Measurements from ENCODE around the gene ACTR6.

Gene ACTR6

DNA sequence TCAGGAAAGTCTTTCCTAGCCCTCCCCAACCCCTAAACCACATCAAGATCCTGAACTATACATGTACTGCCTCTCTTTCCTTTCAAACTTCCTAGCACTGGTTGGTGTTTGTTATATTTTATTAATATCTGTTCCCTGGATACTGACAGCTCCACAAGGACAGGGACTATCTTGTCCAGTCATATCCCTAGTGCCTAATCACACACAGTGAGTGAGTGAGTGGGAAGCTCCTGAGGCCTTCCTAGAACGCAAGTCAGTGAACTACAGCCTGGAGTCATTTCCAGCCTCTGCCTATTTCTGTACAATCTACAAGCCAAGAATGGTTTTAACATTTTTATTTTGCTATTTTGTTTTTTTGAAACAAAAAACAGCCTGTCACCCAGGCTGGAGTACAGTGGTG, 7.5 kb upstream of the ACTR6 start:
- H3K4me1 Mint-ChIP-seq (ENCODE audit: low read depth): peaks cover 15% of the 10 kb centered on the region
- H3K9me3 Mint-ChIP-seq: no peaks in the 10 kb centered on the region
- no peak overlapping the region for H3K27ac Mint-ChIP-seq
- H3K36me3 Mint-ChIP-seq (ENCODE audit: low read depth): peaks cover 30% of the 10 kb centered on the region
- H3K27me3 Mint-ChIP-seq (ENCODE audit: low read depth): no peaks in the 10 kb centered on the region
- no peak overlapping the region for H3K4me3 Mint-ChIP-seq

DNA sequence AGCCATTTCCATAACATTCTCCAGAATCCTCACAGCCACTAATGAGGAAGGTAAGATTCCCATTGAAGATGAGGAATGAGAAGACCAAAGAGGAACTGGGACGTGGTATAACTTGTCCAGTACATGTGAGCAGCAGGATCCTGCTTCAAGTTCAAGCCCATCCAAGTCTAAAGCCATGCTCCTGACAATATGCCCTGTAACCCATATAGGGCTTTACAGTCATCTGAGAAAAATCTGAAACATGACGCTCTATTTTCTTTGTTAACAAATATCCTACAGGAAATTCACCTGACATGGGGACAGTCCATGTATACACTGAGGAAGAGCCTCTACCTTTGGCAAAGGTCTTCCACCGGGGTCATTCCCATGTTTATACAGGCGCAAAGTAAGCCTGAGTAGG, 3.1 kb upstream of the ACTR6 start:
- H3K4me1 Mint-ChIP-seq (ENCODE audit: low read depth): peaks cover 21% of the 10 kb centered on the region

DNA sequence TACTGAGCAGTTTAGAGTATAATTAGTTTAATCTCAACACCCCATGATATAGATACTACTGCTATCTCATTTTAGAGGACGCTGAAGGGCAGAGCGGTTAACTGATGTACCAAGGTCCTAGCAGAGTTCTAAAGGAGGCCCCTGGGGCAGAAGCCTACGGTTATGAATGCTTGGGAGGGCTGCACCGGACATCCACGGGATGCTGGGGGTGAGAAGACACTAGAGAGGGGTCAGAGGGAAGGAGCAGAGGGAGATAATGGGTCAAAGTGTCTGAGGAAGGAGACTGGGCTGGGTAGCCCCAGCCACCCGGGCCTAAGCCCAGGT, 1.6 kb upstream of the ACTR6 start:
- peaks cover 22% of the 10 kb centered on the region for H3K36me3 Mint-ChIP-seq (ENCODE audit: low read depth)
- peak overlapping the region; percentile 91 for H3K27ac Mint-ChIP-seq
- H3K9me3 Mint-ChIP-seq: no peaks in the 10 kb centered on the region
- H3K27me3 Mint-ChIP-seq (ENCODE audit: low read depth): no peaks in the 10 kb centered on the region
- peaks cover 21% of the 10 kb centered on the region for H3K4me1 Mint-ChIP-seq (ENCODE audit: low read depth)
- peak overlapping the region; percentile 95 for H3K4me3 Mint-ChIP-seq

More for the DNA sequence above, 3.1 kb upstream of the ACTR6 start:
- peaks cover 25% of the 10 kb centered on the region for H3K36me3 Mint-ChIP-seq (ENCODE audit: low read depth)
- no peaks in the 10 kb centered on the region for H3K9me3 Mint-ChIP-seq
- H3K4me3 Mint-ChIP-seq: no peak overlapping the region
- H3K27ac Mint-ChIP-seq: no peak overlapping the region
- H3K27me3 Mint-ChIP-seq (ENCODE audit: low read depth): no peaks in the 10 kb centered on the region

DNA sequence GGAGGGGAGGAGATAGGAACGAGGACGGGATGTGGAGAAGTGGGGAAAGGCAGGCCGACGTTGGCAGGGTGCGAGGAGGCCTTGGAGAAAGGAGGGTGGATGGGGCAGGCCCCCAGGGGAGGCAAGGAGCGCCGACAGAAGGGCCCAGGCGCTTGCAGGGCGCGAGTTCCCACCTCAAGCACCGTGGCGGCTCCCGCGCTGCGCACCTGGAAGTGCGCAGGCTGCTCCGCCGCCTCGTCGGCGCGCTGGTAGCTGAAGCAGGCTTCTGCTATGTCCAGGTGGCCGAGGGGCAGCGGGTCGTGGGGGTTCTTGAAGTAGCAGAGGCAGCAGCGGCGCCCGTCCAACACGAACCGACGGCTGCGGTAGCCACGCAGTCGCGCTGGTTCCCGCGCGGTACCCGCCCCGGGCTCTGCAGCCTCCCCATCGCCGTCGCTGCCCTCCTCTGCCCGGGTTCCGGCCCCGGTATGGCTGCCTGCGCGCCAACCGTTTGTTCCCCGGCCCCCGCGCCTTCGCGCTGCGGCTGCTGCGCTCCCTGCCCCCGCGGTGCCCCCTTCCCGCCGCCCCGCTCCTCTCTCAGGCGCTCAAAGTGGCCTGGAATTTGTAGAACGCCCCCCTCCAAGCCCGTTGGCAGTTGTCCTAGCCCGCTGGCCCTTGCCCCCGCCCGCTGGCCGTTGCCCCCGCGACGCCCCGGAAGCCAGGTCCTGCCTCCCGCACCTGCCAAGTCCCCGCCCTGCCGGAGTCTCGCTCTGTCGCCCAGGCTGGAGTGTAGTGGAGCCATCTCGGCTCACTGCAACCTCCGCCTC, 1.1 kb upstream of the ACTR6 start:
- H3K4me3 Mint-ChIP-seq: peak overlapping the region; percentile 95
- H3K36me3 Mint-ChIP-seq (ENCODE audit: low read depth): peaks cover 18% of the 10 kb centered on the region
- H3K27me3 Mint-ChIP-seq (ENCODE audit: low read depth): no peaks in the 10 kb centered on the region
- H3K27ac Mint-ChIP-seq: peak overlapping the region; percentile 99
- H3K9me3 Mint-ChIP-seq: no peaks in the 10 kb centered on the region
- H3K4me1 Mint-ChIP-seq (ENCODE audit: low read depth): peaks cover 21% of the 10 kb centered on the region

DNA sequence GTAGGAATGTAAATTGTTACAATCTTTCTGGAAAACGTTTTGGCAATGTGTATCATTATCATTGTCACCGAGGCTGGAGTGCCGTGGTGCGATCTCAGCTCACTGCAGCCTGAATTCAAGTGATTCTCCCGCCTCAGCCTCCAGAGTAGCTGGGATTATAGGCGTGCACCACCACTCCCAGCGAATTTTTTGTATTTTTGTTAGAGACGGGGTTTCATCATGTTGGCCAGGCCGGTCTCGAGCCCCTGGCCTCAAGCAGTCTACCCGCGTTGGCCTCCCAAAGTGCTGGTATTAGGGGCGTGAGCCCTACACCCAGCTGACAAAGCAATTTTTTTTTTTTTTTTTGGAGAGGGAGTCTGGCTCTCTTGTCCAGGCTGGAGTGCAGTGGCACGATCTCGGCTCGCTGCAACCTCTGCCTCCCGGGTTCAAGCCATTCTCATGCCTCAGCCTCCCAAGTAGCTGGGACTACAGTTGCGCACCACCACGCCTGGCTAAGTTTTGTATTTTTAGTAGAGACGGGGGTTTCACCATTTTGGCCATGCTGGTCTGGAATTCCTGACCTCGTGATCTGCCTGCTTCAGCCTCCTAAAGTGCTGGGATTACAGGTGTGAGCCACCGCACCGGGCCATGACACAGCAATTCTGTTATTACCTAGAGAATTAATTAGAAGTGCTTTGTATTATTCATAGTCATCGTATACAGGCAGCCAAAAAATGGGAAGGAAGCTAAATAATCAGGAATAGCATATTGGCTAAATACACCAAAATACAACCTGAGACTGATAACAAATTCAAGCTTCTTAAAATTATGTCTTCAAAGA, 1.2 kb downstream of the ACTR6 start:
- H3K4me3 Mint-ChIP-seq: peak overlapping the region; percentile 95
- no peaks in the 10 kb centered on the region for H3K27me3 Mint-ChIP-seq (ENCODE audit: low read depth)
- peaks cover 15% of the 10 kb centered on the region for H3K4me1 Mint-ChIP-seq (ENCODE audit: low read depth)
- H3K9me3 Mint-ChIP-seq: no peaks in the 10 kb centered on the region
- H3K27ac Mint-ChIP-seq: peak overlapping the region; percentile 99
- peaks cover 9% of the 10 kb centered on the region for H3K36me3 Mint-ChIP-seq (ENCODE audit: low read depth)

- H3K4me3 Mint-ChIP-seq: no peak overlapping the region
- H3K27ac Mint-ChIP-seq: no peak overlapping the region
- no peaks in the 10 kb centered on the region for H3K27me3 Mint-ChIP-seq (ENCODE audit: low read depth)
- no peaks in the 10 kb centered on the region for H3K9me3 Mint-ChIP-seq
- peaks cover 5% of the 10 kb centered on the region for H3K4me1 Mint-ChIP-seq (ENCODE audit: low read depth)
- peaks cover 14% of the 10 kb centered on the region for H3K36me3 Mint-ChIP-seq (ENCODE audit: low read depth)
These were observed 6.7 kb downstream of the ACTR6 start for GRCh38 chr12:100207311-100207710.

- no peaks in the 10 kb centered on the region for H3K4me1 Mint-ChIP-seq (ENCODE audit: low read depth)
- H3K27ac Mint-ChIP-seq: no peak overlapping the region
- no peak overlapping the region for H3K4me3 Mint-ChIP-seq
- H3K27me3 Mint-ChIP-seq (ENCODE audit: low read depth): no peaks in the 10 kb centered on the region
- no peaks in the 10 kb centered on the region for H3K9me3 Mint-ChIP-seq
- H3K36me3 Mint-ChIP-seq (ENCODE audit: low read depth): peaks cover 20% of the 10 kb centered on the region
These were observed 8.2 kb downstream of the ACTR6 start for GRCh38 chr12:100208834-100209233.

DNA sequence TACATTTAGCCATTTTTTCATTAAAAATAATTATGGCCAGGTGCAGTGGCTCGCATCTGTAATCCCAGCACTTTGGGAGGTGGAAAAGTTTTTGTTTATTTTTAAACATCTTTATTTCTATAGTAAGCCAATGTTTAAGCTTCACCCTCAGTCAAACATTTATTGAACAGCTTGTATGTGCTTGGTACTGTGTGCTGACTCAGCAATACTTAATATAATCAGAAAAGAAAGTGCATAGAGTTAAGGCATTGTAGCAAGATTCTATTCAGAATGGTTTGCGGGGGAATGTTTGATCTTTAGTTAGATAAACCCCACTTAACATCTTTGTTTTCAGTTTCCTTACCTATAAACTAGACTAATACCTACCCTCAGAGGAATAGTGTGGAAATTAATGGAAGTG, 11.1 kb downstream of the ACTR6 start:
- Mint-ChIP-seq H3K4me1 (ENCODE audit: low read depth) (peaks cover 4% of the 10 kb centered on the region), H3K27me3 (ENCODE audit: low read depth) (no peaks in the 10 kb centered on the region), H3K27ac (no peak overlapping the region), H3K36me3 (ENCODE audit: low read depth) (peaks cover 25% of the 10 kb centered on the region), H3K9me3 (no peaks in the 10 kb centered on the region), H3K4me3 (no peak overlapping the region)

- H3K4me3 Mint-ChIP-seq: no peak overlapping the region
- H3K27ac Mint-ChIP-seq: no peak overlapping the region
- H3K9me3 Mint-ChIP-seq: no peaks in the 10 kb centered on the region
- H3K27me3 Mint-ChIP-seq (ENCODE audit: low read depth): no peaks in the 10 kb centered on the region
- peaks cover 4% of the 10 kb centered on the region for H3K4me1 Mint-ChIP-seq (ENCODE audit: low read depth)
- peaks cover 22% of the 10 kb centered on the region for H3K36me3 Mint-ChIP-seq (ENCODE audit: low read depth)
These were observed 12.6 kb downstream of the ACTR6 start for GRCh38 chr12:100213016-100213891.

DNA sequence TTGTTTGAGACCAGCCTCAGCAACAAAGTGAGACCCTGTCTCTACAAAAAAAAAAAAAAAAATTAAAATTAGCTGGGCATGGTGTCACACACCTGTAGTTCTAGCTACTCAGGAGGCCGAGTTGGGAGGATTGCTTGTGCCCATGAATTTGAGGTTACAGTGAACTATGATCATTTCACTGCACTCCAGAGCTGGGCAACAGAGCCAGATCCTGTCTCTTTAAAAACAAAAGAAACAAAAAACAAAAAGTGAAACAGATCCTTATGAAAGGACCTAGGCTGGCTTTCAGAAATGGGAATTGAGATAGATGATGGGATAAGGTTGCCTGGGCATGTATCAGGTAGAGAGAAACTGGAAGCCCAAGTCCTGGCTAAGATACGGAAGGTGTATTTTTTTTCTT, 13.9 kb downstream of the ACTR6 start:
- peaks cover 18% of the 10 kb centered on the region for H3K36me3 Mint-ChIP-seq (ENCODE audit: low read depth)
- H3K4me1 Mint-ChIP-seq (ENCODE audit: low read depth): peaks cover 4% of the 10 kb centered on the region
- no peaks in the 10 kb centered on the region for H3K27me3 Mint-ChIP-seq (ENCODE audit: low read depth)
- no peak overlapping the region for H3K4me3 Mint-ChIP-seq
- H3K27ac Mint-ChIP-seq: no peak overlapping the region
- no peaks in the 10 kb centered on the region for H3K9me3 Mint-ChIP-seq

GRCh38 chr12:100215209-100215608, 14.6 kb downstream of the ACTR6 start:
- Mint-ChIP-seq H3K4me3 (no peak overlapping the region), H3K36me3 (ENCODE audit: low read depth) (peaks cover 20% of the 10 kb centered on the region), H3K27ac (no peak overlapping the region), H3K27me3 (ENCODE audit: low read depth) (no peaks in the 10 kb centered on the region), H3K9me3 (no peaks in the 10 kb centered on the region), H3K4me1 (ENCODE audit: low read depth) (peaks cover 4% of the 10 kb centered on the region)

GRCh38 chr12:100216337-100216736, 15.7 kb downstream of the ACTR6 start:
- Mint-ChIP-seq H3K4me1 (ENCODE audit: low read depth) (peaks cover 4% of the 10 kb centered on the region), H3K4me3 (no peak overlapping the region), H3K36me3 (ENCODE audit: low read depth) (peaks cover 24% of the 10 kb centered on the region), H3K27me3 (ENCODE audit: low read depth) (no peaks in the 10 kb centered on the region), H3K9me3 (no peaks in the 10 kb centered on the region), H3K27ac (no peak overlapping the region)

GRCh38 chr12:100219328-100220109, 18.9 kb downstream of the ACTR6 start:
- peaks cover 21% of the 10 kb centered on the region for H3K36me3 Mint-ChIP-seq (ENCODE audit: low read depth)

DNA sequence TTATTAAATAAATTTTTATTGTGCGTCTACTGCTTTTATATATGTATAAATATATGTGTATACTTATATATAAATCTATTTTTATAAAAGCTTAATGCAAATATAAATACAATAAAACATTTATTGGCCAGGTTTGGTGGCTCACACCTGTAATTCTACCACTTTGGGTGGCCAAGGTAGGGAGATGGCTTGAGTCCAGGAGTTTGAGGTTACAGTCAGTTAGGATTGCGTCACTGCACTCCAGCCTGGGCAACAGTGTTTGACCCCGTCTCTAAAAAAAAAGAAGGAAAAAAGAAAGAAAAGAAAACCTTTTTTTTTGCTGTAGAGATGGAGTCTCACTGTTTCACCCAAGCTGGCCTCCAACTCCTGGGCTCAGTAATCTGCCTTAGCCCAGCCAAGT, 20.9 kb downstream of the ACTR6 start:
- no peak overlapping the region for H3K27ac Mint-ChIP-seq
- H3K4me1 Mint-ChIP-seq (ENCODE audit: low read depth): no peaks in the 10 kb centered on the region
- H3K9me3 Mint-ChIP-seq: no peaks in the 10 kb centered on the region
- no peaks in the 10 kb centered on the region for H3K27me3 Mint-ChIP-seq (ENCODE audit: low read depth)
- no peak overlapping the region for H3K4me3 Mint-ChIP-seq
- peaks cover 24% of the 10 kb centered on the region for H3K36me3 Mint-ChIP-seq (ENCODE audit: low read depth)

More at GRCh38 chr12:100219328-100220109, 18.9 kb downstream of the ACTR6 start:
- Mint-ChIP-seq H3K4me1 (ENCODE audit: low read depth) (peaks cover 4% of the 10 kb centered on the region), H3K9me3 (no peaks in the 10 kb centered on the region), H3K4me3 (no peak overlapping the region), H3K27me3 (ENCODE audit: low read depth) (no peaks in the 10 kb centered on the region), H3K27ac (no peak overlapping the region)
